GM18505 (cell line): ENCODE results near the gene PTCHD1.

Source experiments
- ATAC-seq: cut with Tn5 transposase; IDR thresholded peaks from one replicate; pipeline ENCODE4 v1.9.1; 2021; ENCODE audit not compliant: unreplicated experiment
- POLR2A ChIP-seq: IDR thresholded peaks from 4 replicates; pipeline ENCODE4 v1.6.1; 2011; ENCODE audit warnings: borderline replicate concordance; ENCODE audit not compliant: insufficient read depth, insufficient read length; ENCODE audit errors: extremely low read depth

PTCHD1 gene

DNA sequence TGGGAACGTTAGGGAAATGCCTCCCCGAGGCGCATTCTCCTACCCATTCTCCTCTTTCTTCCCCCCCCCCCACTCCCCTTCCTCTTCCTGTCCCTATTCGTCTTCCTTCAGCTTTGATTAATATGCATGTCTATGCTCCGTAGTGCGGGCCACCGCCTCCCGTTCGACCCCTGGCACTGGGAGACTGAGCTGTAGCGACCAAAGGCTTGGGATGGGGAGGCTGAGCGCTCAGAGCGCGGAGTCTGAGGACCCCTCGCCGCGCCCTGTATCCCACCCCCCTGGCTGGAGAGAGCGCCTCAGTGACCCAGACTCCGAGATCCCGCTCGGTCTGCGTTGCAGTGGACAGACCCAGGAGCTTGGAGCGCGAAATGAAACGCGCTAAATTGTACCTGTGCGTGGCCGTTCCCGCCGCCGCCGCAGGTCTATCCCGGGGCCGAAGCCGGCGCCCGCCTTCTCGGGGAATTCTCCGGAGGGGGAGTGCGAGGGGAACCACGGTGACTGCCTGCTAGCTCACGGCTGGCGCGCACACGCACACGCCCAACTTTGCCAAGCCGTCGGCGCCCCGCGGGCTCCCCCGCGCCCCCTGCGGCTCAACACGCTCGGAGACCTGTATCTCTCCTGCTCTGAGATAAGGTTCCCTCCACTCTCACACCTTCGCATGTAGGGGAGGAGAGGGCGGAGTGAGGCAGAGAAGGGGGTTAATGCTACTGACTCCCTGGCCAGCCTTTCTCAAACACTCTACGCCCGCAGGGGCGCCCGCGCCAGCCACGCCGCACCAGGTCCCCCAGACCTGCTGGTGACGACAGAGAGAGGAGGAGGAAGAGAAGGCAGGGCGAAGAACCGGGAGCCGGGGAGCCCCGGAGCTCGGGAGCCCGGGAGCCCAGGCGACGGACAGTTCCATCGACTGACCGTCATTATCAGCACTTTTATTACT, 1.5 kb upstream of the PTCHD1 start:
- no peak for ATAC-seq
- TF ChIP-seq POLR2A = no peak

DNA sequence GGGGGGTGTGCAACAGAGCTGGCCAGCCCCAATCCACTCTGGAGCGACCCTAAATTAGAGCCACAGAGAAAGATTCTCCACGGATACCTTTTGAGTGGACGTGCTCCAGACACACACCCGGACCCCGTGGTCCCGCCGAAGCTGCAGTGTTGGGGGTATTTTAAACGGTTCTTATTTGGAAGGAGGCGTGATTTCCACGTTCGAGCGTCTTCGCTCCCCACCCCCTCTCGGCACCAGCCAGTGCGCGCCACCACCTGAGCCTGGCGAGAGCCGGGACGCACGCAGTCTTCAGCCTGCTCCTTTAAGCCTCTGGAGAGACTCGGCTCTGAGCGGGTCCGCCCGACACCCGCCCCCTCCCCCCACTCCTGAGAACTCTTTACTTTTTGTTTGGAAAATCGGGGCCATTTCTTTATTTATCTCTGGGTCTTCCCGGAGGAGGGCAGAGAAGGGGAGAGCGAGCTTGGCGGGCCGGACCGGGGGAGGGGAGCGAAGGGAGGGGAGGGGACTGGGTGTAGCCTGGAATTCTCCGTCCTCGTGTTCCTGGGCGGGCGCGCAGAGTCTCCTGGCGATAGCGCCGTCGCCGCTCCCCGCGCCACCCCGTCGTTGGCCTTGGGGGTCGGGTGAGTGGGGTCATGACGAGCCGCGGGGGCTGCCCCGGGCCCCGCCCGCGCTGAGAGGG, 668 bp upstream of the PTCHD1 start:
- no peak for TF ChIP-seq POLR2A
- ATAC-seq = no peak

GRCh38 chrX:23334521-23334847, 165 bp upstream of the PTCHD1 start:
- no peak for ATAC-seq
- TF ChIP-seq POLR2A = no peak

DNA sequence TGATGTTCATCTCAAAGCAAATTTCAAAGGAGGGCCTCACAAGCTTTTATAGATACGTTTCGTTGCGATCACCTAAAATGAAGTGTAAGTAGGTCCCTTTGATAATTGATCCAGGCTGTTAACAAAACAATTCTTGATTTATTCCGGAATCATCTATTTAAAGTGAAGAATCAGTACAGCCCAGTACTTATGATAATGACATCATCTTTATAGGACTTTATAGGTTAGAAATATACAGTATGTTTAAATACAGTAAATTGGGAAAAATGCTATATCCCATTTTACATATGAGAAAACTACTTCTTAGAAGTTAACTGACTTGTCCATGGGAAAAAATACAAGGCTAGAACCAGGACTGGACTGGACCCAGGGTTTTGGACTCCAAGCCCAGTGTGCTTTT, 3.7 kb downstream of the PTCHD1 start:
- ATAC-seq = no peak
- no peak for TF ChIP-seq POLR2A

GRCh38 chrX:23341452-23341851, 6.8 kb downstream of the PTCHD1 start:
- no peak for TF ChIP-seq POLR2A

GRCh38 chrX:23344238-23344903, 9.7 kb downstream of the PTCHD1 start:
- no peak for TF ChIP-seq POLR2A
- no peak for ATAC-seq

More at GRCh38 chrX:23341452-23341851, 6.8 kb downstream of the PTCHD1 start:
- no peak for ATAC-seq

- no peak for TF ChIP-seq POLR2A
Measured at GRCh38 chrX:23344904-23345271, 10.2 kb downstream of the PTCHD1 start.

GRCh38 chrX:23356189-23356588, 21.5 kb downstream of the PTCHD1 start:
- TF ChIP-seq POLR2A = no peak

More at GRCh38 chrX:23344904-23345271, 10.2 kb downstream of the PTCHD1 start:
- no peak for ATAC-seq

GRCh38 chrX:23364416-23364815, 29.8 kb downstream of the PTCHD1 start:
- TF ChIP-seq POLR2A = no peak
- ATAC-seq = no peak

More at GRCh38 chrX:23356189-23356588, 21.5 kb downstream of the PTCHD1 start:
- ATAC-seq = no peak

DNA sequence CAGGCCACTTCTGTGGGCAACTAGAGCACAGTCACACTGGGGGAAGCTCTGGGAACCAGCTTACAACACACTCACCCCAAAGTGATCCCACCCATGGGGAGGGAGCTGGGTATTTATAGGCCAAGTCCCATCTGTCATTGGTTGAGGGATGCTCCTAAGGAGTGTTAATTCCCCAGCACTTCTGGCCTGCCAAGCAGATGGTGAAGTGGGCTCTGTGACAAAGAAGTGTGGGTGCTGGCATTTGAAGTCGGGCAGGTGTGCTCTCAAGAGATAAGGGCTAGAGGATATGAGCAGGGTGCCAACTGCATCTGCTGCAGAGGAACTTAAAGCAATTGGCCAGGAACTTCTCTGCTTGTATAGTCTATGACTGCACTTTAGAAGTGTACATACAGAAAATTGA, 30.9 kb downstream of the PTCHD1 start:
- TF ChIP-seq POLR2A = no peak
- ATAC-seq = no peak

DNA sequence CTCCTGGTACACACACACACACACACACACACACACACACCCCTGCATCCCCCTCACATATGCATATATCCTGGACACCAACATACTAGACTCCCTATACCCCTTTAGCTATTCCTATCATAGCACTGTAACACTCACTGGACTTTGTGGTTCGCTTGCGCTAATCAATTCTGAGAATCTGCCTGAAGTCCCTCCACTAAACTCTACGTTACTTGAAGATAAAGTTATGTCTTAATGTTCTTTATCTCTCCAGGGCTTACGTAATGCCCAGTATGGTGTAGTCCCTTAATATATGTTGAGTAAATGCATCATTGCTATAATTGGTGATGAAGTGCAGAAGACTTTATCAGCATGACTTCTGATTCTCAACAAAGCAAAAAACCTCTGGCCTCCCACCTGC, 32.3 kb downstream of the PTCHD1 start:
- no peak for ATAC-seq
- no peak for TF ChIP-seq POLR2A

DNA sequence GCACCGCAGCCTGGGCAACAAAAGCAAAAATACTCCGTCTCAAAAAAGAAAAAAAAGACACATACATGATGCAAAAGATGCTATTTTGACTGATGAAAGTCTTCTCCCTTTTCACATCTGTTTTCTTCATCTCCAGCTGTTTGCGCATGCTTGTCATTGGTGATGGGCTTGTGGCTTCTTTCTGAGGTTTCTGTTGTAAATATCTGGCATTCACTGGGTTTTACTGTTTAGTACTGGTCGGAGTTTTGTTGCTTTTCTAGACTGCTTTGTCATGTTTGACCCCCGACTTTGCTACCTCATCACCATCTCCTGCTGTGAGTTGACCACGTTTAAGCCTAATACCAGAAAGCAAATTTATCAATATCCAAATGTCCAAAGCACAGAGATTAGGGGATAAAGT, 34.4 kb downstream of the PTCHD1 start:
- ATAC-seq = no peak
- no peak for TF ChIP-seq POLR2A

- ATAC-seq = no peak
- TF ChIP-seq POLR2A = no peak
Measured at GRCh38 chrX:23372220-23372902, 37.7 kb downstream of the PTCHD1 start.
